Fibroblast of skin of left quadriceps (primary cell): ENCODE measurements around the gene MLYCD.

Experiments used
- DNase-seq, 2 experiments: peaks; one replicate each; pipeline ENCODE4 v3.0.0-alpha.2; 2013; ENCODE audit warnings: low read depth in 2 of 2

The MLYCD gene

GRCh38 chr16:83925095-83925905 lies 26.4 kb downstream of the MLYCD start:
- no peak for DNase-seq

- no peak for DNase-seq
Observed at GRCh38 chr16:83925957-83926725, 27.2 kb downstream of the MLYCD start.

- DNase-seq: peak; percentile 22 to 31
Observed at GRCh38 chr16:83926726-83927397, 27.9 kb downstream of the MLYCD start.

DNA sequence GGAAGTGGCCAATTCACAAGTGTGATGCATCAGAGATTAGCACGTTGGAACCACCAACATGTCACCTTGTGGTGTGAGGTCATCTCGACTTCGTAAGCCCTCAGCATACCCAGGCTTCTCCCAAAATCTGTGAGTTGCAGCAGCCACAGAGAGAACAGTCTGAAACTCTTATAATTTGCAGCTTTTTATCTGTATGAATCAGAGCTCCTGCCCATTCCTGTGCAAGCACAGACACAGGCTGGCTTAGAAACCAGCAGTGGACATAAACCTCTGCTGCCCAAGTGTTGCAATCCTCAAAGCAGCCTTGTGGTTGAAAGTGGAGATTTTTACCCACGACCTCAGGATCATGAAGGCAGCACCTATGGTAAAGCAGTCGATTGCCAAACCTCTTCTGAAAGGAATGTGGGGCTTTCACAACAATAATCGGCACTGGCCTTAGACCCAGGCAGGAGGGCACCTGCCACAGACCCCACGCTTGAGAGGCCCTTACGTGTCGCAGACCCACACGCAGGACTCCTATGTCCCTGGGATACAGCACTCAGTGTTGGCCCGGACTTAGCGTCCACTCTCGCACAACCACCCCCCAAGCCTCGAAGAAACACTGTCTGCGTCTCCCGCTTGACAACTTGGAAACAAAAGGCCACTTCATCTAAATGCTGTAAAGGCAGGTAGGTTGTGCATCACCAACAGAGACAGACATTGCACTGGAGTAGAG lies 29.6 kb downstream of the MLYCD start:
- DNase-seq: peak in 1 of 2 experiments; percentile 21

- no peak for DNase-seq
Observed at GRCh38 chr16:83929811-83930555, 31.1 kb downstream of the MLYCD start.

GRCh38 chr16:83930730-83931500 lies 32.0 kb downstream of the MLYCD start:
- DNase-seq: no peak

GRCh38 chr16:83931556-83931955 lies 32.6 kb downstream of the MLYCD start:
- no peak for DNase-seq

- no peak for DNase-seq
Observed at GRCh38 chr16:83932304-83932703, 33.4 kb downstream of the MLYCD start.

DNA sequence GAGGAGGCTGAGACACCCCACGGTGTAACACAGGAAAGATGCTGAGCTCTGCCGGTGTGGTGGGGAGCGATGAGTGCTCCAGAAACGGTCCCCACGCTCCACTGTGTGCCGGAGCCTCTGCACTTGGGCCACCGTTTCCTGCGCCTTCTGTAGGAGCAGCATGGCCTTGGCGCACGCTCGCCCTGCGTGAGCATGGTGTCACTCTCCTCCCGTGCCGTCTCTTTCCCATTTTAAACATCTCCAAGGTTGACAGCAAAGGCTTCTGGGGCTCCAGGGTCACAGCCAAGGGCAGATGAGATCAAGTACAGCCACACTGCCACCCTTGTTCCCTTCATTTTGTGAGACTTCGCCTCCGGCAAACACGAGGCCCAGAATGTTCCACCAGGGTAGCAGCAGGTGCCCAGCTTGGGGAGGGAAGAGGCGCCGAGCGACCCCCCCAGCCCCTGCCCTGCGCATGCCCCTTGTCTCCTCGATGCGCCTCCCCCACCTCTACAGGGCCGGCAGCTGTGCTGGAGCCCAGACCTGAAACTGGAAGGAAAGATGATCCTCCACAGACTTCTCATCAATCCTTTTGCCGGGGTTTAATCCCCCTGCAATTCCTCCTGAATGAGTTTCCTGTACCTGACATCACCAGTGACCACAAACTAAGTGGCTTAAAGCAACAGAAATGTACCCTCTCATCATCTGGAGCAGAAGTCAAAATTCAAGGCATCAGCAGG lies 34.2 kb downstream of the MLYCD start:
- peak; percentile 32 to 34 for DNase-seq

- peak in 1 of 2 experiments; percentile 11 for DNase-seq
Observed at GRCh38 chr16:83933885-83934683, 35.2 kb downstream of the MLYCD start.

GRCh38 chr16:83934684-83934977 lies 35.7 kb downstream of the MLYCD start:
- no peak for DNase-seq

- DNase-seq: no peak
Observed at GRCh38 chr16:83935005-83935857, 36.3 kb downstream of the MLYCD start.

GRCh38 chr16:83935858-83936255 lies 36.9 kb downstream of the MLYCD start:
- no peak for DNase-seq

DNA sequence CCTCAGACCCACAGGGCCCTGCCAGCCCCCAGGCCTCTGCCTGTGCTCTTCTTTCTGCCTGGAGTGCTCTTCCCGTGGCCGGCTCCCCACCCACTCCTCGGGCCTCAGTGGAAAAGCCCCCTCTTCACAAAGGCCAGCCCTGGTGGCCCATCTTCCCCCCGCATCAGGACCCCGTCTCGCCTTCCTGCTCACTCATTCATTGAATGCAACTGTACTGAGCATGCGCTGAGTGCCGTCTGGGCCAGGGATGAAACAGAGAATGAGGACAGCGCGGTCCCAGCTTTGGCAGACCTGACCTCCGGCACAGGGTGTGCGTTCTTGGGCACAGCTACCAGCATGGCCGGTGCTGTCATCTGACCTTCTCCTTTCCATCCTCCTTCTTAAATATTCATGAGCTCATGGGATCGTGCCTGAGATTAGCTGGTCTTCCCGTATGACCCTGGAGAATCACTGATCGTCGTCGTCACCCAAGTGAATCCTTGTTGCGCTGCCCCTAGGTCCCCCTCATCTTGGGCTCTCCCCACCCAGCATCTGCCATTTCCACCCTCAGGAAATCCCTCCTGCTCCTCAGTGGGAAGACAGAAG lies 37.8 kb downstream of the MLYCD start:
- no peak for DNase-seq

- DNase-seq: no peak
Observed at GRCh38 chr16:83937267-83937666, 38.4 kb downstream of the MLYCD start.

GRCh38 chr16:83937922-83938885 lies 39.3 kb downstream of the MLYCD start:
- no peak for DNase-seq
